AG08396 (cell line): ENCODE data around the gene IRF4.

Experiments used
- DNase-seq: peaks from one replicate; pipeline ENCODE4 v3.0.0; 2012; ENCODE audit warnings: low spot score, mixed read lengths

IRF4 gene

DNA sequence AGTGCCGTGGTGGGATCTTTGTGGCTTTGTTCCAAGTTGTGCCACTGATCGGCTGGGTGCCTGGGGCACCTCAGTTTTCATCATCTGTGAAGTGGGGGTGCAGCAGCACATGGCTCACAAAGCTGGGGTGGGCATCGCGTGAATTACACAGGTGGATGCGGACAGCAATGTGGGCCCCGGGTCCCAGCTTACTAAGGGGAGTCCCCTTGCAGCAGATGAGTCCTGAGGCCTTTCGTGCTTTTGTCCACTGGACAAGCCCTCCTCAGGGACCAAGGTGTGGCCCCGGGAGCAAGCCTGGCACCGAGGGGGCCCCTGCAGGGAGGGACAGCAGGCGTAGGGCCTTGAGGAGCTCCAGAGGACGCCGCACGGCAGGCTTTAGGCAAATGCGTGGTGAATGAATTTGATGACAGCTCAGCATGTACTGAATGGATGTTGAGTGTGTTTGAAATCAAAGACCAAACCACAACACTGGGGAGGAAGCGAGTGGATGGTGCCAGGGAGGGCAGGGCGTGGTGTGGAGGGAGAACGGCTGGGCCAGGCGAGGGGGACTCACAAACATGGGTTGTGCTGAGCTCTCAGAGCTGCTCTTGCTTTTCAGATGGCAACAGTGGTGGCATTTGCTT lies 53.2 kb downstream of the IRF4 start:
- no peak for DNase-seq

DNA sequence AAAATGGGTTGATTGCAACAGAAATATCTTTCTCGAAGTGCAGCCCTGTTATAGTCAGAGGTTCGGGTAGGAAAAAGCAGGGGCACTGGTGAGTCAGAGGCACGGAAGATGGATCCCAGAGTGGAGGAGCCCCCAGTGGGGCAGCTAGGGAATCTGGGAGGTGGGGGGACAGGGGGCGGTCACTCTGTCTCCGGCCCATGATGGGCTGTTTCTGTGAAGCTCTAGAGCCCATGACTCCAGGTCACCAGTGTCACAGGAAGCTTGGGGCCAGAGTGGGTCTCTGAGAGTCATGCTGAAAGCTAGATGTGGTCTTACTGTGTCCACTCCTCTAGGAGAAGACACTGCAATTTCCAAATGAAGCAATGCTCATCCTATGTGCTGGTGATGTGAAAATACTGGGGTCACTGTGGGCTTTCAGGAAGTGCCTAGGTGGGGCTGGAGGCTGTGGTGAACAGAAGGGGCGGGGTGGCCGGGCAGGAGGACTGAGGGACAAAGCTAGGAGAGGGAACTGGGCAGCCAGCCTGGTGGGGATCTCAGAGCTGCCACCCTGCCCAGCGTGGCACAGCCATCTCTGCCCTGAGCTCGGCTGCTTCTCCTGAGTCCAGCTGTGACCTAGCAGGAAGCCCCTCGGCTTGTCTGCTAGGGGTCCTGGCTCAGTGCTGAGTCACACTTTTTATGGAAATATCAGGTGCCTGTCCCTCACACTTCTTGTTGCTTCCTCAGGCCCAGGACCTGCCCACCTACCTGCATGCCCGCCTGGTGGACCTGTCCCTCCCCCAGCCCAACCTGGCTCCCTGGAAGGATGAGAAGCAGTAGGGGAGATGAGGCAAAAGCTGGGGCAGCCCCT lies 54.2 kb downstream of the IRF4 start:
- DNase-seq, result no peak

DNA sequence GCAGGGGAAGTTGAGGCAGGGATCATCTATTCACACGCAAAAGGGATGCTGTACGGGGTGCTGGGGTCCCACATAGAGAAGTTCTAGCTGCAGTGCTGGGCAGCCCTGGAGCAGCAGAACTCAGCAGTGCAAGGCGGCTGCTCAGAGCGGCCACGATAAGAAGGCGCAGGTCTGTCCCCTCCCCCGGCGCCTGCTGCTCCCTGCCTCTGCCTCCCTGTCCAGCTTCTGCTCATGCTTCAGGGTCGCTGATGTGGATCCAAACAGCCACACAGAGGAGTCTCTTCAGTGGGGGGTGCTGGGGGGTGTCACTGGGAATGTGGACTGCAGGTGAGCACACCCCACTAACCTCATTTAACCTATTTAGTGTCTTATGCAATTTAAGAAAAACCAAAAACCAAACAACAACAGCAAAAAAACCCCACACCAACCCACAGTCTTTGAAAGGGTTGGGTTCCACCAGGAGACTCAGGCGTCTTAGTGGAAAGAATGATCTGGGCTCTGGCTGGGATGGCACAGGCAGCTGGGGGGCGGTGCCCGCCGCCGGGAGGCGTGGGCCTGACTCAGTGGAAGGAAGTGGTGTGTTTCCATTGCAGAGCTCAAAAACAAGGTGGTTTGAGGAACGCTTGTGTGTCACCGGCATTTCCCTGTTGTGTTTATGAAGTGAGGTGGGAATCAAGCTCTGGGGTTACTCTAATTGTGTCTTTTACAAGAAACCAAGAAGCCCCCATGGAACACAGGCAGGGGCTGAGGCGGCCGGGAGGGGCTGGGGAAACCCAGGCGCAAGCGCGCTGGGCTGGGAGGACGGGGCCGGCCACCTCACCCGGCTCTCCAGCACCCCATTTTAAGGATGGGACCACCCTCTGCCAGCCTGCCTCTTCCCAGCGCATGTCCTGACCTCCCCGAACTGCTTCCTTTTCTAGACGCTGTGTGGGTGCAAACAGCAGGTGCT lies 55.1 kb downstream of the IRF4 start:
- no peak for DNase-seq

DNA sequence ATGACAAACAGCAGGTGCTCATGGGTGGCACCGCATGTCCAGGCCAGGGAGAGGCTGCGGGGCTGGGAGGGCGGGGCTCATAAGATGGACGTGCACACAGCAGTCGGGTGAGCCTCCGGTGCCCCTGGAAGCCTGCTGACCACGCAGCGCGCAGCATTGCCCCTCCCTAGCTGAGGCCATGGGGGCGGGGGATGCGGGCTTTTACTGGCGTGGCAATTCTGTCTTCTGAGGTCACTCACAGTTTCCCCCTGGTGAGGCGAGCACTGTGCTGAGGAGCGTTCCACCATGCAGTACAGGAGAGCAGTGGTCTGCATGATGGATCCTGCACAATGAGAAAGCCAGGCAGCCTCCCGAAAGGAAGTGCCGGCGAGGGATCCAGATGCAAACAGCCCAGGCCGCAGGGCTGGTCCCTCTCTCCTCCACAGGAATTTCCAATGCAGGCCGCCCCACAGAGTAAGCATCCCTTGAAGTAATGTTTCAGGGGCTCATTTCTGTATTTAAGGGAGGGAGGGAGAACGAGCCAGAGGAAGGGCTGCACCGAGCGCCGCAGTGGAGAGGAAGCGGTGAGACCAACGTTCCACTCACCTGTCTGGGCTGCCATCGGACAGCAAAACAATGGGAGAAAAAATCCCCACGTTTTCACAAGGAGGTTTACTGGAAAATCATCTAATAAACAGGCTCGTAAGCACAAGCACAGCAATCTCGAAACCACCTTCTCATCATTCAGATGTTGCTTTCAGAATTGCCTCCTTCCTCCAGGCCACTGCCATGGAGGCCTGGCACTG lies 56.0 kb downstream of the IRF4 start:
- no peak for DNase-seq

DNA sequence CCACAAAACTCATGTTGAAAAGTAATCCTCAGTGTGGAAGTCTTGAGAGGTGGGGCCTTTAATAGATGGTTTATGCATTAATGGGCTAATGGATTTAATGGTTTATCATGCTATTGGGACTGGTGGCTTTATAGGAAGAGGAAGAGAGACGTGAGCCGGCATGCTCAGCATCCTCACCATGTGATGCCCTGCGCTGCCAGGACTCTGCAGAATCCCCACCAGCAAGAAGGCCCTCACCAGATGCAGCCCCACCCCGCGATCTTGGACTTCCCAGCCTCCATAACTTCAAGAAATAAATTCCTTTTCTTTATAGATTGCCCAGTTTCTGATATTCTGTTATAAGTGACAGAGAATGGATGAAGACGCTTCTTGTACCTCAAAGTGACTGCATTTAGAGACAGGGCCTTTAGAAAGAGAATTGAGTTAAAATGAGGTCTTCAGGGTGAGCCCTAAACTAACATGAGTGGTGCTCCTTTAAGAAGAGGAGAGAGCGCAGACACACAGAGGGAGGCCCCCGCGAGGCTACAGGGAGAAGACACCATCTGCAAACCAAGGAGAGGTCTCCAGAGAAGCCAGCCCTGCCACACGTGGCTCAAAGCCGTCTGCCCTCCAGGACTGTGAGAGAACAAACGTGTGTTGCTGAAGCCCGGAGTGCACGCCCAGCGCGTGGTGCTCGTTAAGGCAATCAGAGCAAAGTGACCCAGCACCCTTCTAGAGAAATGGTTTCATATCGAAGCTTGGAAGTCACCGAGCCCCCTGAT lies 56.9 kb downstream of the IRF4 start:
- DNase-seq, result no peak

DNA sequence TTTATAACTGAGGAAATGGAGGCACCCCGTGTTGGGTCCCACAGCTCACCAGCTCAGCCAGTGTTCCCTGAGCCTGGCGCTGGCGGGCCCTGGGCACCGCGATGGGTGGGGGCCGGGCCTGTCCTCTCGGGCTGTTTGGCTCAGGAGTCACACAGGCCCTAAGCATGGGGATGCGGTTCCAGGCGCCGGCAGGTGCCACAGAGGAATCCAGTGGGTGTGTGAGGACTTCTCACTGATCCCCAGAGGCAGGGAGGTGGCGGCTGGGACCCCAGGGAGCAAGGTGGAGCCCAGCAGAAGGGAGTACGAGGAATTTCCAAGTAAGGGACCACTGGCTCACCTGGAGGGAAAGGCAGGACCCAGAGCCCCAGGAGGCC lies 57.5 kb downstream of the IRF4 start:
- no peak for DNase-seq

DNA sequence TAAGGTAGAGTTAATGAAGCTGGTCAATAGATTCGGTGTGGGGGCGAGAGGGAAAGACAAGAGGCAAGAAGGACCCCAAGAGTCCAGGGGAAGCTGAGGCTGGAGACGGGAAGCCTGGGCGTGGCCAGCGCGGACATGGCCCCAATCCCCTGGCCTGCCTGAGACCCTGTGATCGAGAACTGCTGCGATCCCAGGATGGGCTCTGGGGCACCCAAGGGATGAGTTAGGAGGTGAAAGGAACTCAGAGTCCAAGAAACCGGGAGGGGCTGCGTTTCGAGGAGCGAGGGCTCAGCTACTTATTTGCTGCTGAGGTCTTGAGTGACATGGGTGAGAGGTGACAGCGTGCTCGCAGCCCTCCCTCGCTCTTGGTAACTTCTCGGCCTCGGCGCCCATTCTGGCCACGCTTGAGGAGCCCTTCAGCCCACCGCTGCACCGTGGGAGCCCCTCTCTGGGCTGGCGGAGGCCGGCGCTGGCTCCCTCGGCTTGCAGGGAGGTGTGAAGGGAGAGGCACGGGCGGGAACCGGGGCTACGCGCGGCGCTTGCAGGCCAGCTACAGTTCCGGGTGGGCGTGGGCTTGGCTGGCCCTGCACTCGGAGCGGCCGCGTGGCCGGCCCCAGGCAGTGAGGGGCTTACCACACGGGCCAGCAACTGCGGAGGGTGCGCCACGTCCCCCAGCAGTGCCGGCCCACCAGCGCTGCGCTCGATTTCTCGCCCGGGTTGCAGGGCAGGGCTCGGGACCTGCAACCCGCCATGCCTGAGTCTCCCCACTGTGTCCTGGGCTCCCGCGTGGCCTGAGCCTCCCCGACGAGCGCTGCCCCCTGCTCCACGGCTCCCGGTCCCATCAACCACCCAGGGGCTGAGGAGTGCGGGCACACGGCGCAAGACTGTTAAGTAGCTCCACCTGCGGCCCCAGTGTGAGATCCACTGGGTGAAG lies 58.2 kb downstream of the IRF4 start:
- no peak for DNase-seq

DNA sequence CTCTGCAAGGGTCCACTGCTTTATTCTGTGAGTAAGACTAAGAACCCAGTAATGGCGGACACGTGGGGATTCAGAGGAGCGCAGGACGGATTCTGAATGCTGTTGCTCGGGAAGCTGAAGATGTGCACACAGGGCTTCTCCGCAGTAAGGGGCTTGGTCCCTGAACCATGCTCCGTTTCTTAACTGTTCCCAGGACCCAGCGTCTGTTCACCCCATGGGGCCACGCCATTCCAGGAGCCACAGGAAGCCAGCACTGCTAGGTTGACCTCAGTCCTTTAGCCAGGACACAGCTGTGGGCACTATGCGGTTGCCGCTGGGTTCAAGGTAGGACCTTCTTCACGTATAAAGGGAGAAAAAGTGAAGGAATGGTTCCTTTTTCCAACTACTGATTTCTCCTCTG lies 59.8 kb downstream of the IRF4 start:
- no peak for DNase-seq

DNA sequence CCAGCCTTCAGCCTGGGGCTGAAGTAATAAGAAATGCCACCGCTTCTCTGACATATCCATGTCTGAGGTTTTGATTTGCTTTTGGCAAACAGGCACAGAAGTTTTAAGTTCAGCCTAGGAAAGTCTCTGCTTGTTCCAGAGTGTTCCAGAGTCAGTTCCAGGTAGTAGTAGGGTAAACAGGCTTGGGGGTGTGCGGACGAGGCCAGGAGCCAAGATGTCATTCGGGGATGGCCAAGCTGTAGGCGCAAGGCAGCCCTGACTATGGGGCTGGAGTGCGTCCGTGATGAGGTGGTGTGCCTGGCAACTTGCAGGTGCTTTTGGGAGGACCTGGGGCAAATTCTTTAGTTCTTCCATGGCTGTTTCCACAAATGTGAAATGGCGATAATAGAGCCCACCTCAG lies 60.3 kb downstream of the IRF4 start:
- DNase-seq, result no peak

DNA sequence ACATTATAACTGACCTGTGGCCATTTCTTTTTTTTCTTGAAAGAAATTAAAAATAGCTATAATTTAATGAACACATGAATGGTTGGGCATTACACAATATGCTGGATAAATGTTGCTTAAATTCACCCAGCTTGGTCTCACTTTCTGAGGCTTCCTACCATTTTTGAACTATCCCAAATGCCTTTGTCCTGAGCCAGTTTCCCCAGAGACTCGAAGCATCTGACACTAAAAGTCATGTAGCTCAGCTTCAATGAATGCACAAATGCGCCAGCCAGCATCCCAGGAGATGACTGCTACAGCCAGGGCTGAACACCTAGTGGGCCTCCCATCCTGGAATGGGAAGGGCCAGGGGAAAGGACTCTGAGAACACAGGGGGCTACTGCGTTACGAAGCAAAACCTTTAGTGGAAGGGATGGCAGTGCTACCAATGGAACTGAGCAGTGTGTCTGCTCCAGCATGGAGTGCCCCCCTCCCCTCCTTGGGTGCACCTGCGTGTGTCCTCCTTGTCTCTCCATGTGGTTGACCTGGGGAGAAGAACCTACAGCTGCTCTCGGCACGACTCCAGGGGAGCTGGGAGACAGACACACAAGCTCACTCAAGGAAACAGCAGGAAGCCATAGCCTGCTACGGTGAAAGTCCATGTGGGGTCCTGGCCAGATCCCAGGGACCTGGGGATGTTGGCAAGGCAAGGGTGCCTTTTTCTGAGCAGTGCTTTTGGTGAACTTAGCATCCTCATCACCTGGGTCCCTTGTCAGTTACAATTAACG lies 60.9 kb downstream of the IRF4 start:
- no peak for DNase-seq

DNA sequence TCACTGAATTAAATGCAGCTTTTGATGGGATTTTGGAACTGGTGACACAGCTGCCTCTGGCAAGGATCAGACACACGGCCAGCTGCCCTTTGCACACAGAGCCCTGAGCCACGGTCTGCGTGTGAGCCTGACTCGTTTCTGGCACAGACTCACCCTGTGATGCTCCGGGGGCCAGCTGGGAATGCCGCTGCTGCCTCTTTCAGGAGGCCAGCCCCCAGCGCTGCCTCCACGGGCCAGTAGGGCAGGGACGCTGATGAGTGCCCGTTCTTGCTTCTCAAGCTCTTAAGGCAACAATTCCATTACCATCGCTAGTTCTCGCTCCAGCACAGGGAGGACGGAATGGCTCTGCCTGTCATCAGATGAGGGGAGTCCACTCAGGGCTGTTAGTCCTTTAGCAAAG lies 61.6 kb downstream of the IRF4 start:
- DNase-seq, result peak; percentile 55

DNA sequence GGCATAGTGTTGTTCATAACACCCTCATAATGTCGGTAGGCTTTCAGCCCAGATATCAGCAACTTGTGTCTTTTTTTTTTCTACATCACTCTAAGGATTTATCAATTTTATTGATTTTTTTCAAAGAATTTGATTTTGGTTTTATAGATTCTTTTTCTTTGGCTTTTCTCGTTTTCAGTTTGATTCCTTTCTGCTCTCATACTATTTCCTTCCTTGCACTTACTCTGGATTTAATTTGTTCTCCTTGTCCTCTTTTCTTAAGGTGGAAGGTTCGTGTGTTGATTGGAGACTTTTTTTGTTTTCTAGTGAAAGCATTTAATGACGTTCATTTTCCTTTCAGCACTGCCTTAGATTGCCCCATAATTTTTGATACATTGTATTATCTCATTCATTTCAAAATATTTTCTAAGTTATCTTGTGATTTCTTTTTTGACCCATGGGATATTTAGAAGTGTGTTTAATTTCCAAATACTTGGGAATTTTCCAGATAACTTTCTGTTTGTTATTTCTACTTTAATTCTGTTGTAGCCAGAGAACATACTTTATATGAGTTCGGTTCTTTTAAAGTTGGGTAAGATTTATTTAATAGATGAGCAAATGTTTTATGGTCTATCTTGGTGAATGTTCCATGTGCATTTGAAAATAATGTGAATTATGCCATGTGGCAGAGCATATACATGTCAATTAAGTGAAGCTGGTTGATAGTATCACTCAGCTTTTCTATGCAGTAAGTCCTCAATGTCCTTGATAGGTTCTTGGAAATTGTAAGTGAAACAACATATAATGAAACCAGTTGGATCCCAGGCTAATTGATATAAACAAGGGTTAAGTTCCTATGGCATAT lies 62.8 kb downstream of the IRF4 start:
- DNase-seq, result no peak

DNA sequence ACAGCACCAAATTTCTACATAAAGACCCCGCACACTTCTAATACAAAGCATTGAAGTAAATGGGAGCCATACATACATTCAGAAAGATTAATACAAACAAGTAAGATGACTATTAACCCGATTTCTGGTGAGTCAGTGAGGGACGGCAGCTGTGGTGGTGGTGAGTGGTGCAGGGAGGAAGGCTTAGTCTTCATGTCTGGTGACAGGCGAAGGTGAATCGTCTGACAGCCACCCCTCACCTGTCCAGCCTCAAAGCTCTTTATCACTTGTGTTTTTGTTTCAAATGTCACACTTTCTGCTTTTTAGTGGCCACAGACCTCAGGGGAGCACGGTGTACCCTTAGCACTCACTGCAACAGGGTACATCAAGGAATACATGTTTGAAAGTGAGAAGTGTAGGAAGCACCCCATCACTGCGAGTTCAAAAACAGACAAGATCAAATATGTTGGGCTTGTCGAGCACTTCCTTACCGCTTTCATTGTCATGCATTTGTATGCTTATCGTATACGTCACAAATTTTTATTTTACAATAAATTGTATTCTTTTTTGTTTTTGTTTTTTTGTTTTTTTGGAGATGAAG lies 63.5 kb downstream of the IRF4 start:
- no peak for DNase-seq

DNA sequence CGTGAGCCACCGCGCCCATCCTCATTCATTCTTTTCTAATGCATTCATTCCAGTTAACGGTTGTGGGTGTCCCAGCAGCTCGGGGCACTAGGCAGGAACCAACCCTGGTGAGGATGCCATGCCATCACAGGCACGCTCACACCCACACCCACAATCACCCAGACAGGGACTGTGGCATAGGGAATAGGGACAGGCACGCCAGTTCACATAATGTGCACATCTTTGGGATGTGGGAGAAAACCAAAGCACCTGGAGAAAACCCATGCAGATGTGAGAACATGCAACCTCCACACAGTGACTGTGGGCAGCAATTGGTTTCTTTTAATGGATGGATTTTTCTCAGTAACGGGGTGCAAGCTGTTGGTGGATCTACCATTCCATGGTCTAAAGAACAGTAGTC lies 64.3 kb downstream of the IRF4 start:
- DNase-seq, result no peak

DNA sequence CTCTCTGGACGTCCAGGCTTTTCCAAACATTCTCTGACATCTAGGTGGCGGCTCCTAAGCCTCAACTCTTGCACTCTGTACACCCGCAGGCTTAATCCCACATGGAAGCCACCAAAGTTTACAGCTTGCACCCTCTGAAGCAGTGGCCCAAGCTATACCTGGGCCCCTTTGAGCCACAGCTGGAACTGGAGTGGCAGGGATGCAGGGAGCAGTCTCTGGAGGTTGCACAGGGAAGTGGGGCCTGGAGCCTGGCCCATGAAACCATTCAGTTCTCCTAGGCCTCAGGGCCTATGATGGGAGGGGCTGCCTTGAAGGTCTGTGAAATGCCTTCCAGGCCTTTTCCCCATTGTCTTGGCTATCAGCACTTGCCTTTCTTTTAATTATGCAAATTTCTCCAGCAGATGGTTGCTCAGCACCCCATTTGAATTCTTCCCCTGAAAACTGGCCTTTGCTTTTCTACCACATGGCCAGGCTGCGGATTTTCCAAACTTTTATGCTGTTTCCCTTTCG lies 64.9 kb downstream of the IRF4 start:
- DNase-seq, result no peak

DNA sequence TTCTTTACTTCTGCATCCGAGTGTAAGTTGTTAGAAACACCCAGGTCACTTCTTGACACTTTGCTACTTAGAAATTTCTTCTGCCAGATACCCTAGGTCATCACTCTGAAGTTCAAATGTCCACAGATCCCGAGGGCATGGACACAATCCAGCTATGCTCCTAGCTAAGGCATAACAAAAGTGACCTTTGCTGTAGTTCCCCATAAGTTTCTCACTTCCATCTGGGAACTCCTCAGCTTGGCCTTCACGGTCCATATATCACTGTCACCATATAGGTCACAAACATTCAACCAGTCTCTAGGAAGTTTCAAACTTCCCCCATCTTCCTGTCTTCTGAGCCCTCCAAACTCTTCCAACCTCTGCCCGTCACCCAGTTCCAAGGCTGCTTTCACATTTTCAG lies 65.3 kb downstream of the IRF4 start:
- DNase-seq, result no peak
